HEK293T (cell line): ENCODE measurements around the gene OR5AR1.

Experiments
- CTCF ChIA-PET: fragments of 350-600 bp; formaldehyde crosslinking; extraction: SDS; loops from one replicate; lab custom pipeline; 2021; ENCODE audit warnings: antibody characterized with exemption, inconsistent platforms; lab: Yijun Ruan, JAX
- POLR2A ChIA-PET: fragments of 350-600 bp; formaldehyde crosslinking; extraction: SDS; loops from one replicate; lab custom pipeline; 2020; ENCODE audit warnings: antibody characterized with exemption, inconsistent platforms; lab: Yijun Ruan, JAX
- DNase-seq: peaks from one replicate; pipeline ENCODE4 v3.0.0; 2012; ENCODE audit warnings: mixed read lengths; ENCODE audit errors: extremely low spot score
- ARNT ChIP-seq: fragments of 450-650 bp; IDR thresholded peaks from 2 replicates; pipeline ENCODE4 v1.6.1; 2017; ENCODE audit warnings: mild to moderate bottlenecking
- BHLHE40 ChIP-seq: fragments of 450-650 bp; IDR thresholded peaks from 2 replicates; pipeline ENCODE4 v1.6.1; 2016; ENCODE audit warnings: mild to moderate bottlenecking, moderate library complexity, borderline replicate concordance
- CTBP1 ChIP-seq: fragments of 450-650 bp; IDR thresholded peaks from 2 replicates; pipeline ENCODE4 v1.6.1; 2016; ENCODE audit warnings: borderline replicate concordance
- ELF4 ChIP-seq: fragments of 450-650 bp; IDR thresholded peaks from 2 replicates; pipeline ENCODE4 v1.6.1; 2017; ENCODE audit warnings: antibody characterized with exemption
- FOXA1 ChIP-seq: fragments of 450-650 bp; IDR thresholded peaks from 2 replicates; pipeline ENCODE4 v1.6.1; 2016; ENCODE audit warnings: mild to moderate bottlenecking
- FOXK2 ChIP-seq: fragments of 450-650 bp; IDR thresholded peaks from 2 replicates; pipeline ENCODE4 v1.6.1; 2016; ENCODE audit warnings: mild to moderate bottlenecking
- FOXM1 ChIP-seq: fragments of 450-650 bp; IDR thresholded peaks from 2 replicates; pipeline ENCODE4 v1.6.1; 2017; ENCODE audit warnings: mild to moderate bottlenecking, borderline replicate concordance
- HDGF ChIP-seq: fragments of 450-650 bp; IDR thresholded peaks from 2 replicates; pipeline ENCODE4 v1.6.1; 2017; ENCODE audit warnings: antibody characterized with exemption, borderline replicate concordance
- L3MBTL2 ChIP-seq: fragments of 450-650 bp; conservative IDR thresholded peaks from 2 replicates; pipeline ENCODE4 v1.6.1; 2016; ENCODE audit warnings: mild to moderate bottlenecking
- LEF1 ChIP-seq: fragments of 450-650 bp; IDR thresholded peaks from 2 replicates; pipeline ENCODE4 v1.6.1; 2017; ENCODE audit warnings: mild to moderate bottlenecking, borderline replicate concordance
- NFRKB ChIP-seq: fragments of 450-650 bp; IDR thresholded peaks from 2 replicates; pipeline ENCODE4 v1.6.1; 2016; ENCODE audit warnings: mild to moderate bottlenecking, moderate library complexity
- SP1 ChIP-seq: fragments of 450-650 bp; IDR thresholded peaks from 2 replicates; pipeline ENCODE4 v1.6.1; 2017
- SUZ12 ChIP-seq: fragments of 450-650 bp; IDR thresholded peaks from 2 replicates; pipeline ENCODE4 v1.6.1; 2016; ENCODE audit warnings: mild to moderate bottlenecking
- TARDBP ChIP-seq: fragments of 450-650 bp; IDR thresholded peaks from 2 replicates; pipeline ENCODE4 v1.6.1; 2016
- ZNF384 ChIP-seq: fragments of 450-650 bp; IDR thresholded peaks from 2 replicates; pipeline ENCODE4 v1.6.1; 2016
- TF ChIP-seq, protein P1 (sequence below): fragments of 450-650 bp; IDR thresholded peaks from 2 replicates; pipeline ENCODE4 v1.6.1; 2016

The OR5AR1 gene

DNA sequence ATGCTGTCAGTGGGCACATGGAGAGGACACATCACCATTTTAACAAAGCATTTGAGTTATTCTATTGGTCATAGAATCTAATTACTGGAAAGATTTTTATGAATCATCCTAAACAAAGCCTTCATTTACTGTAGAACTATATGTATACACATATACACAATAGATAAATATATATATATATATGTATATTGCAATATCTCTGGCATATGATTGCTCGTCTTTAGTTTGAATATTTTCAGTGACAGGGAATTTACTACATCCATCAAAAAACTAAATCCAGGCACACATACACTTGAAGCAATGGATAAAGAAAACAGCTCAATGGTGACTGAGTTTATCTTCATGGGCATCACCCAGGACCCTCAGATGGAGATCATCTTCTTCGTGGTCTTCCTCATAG is at the start of gene OR5AR1:
Gene OR5AR1 (plus strand): TSS at position 301 of the 400 bp plus-strand sequence. CDS start 0 bp downstream, at position 301.
- DNase-seq, result no peak
- TF ChIP-seq FOXM1 (no peak), BHLHE40 (no peak), NFRKB (no peak), CTBP1 (no peak), HDGF (no peak), LEF1 (no peak), L3MBTL2 (no peak), SUZ12 (no peak), ARNT (no peak), SP1 (no peak), TARDBP (no peak), ELF4 (no peak), FOXK2 (no peak), FOXA1 (no peak), ZNF384 (no peak)
- TF ChIP-seq, protein P1, sequence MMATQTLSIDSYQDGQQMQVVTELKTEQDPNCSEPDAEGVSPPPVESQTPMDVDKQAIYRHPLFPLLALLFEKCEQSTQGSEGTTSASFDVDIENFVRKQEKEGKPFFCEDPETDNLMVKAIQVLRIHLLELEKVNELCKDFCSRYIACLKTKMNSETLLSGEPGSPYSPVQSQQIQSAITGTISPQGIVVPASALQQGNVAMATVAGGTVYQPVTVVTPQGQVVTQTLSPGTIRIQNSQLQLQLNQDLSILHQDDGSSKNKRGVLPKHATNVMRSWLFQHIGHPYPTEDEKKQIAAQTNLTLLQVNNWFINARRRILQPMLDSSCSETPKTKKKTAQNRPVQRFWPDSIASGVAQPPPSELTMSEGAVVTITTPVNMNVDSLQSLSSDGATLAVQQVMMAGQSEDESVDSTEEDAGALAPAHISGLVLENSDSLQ, result no peak
- ChIA-PET POLR2A (no interaction called here), CTCF (no interaction called here)

DNA sequence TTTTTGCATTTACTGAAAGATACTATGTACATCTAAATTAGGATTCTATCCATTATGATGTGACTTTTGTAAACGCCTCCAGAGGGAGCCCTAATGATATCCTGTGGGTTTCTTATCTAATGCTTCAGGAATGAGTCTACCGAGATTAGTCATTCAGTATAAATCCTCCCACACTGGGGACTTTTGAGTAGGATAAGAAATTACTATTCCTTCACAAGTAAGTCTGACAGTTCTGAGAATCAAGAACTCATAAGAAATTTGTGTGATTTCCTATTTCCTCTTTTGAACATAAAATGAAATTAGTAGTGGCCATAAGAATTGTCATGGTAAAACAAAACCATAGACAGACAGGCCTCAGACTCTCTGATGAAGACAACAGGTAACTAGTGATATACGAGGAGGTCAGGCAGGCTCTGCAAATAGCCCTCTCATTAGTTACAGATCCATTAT is 38.8 kb upstream of the OR5AR1 start:
- no peak for TF ChIP-seq FOXA1
- TF ChIP-seq, protein P1, result no peak
- ChIA-PET CTCF (no interaction called here), POLR2A (no interaction called here)
- peak; percentile 4 for DNase-seq

DNA sequence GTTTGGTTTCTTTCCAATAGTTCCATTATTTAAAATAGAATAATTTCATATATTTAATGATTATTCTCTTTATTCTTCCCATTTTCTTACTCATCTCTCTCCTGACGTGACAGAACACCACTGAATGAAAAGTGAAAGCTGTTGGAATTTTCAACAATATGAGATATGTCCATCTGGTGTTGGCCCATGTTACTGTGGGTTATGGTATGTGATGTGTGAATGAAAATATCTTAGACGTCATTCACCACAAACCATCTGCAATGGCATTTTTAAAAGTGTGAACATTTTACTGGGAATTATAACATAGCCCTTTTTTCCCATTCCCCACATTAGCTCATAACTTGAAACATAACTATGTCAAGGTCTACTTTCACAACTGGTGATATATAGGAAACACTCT is 37.5 kb upstream of the OR5AR1 start:
- DNase-seq, result no peak
- TF ChIP-seq SUZ12 (no peak), ELF4 (no peak), FOXA1 (no peak), CTBP1 (no peak), LEF1 (no peak), BHLHE40 (no peak), ARNT (no peak), HDGF (no peak), L3MBTL2 (no peak), ZNF384 (no peak), FOXM1 (no peak), FOXK2 (no peak), SP1 (no peak), NFRKB (no peak), TARDBP (no peak)
- TF ChIP-seq, protein P1, result no peak
- POLR2A ChIA-PET, result no interaction called here
- CTCF ChIA-PET, result no interaction called here

DNA sequence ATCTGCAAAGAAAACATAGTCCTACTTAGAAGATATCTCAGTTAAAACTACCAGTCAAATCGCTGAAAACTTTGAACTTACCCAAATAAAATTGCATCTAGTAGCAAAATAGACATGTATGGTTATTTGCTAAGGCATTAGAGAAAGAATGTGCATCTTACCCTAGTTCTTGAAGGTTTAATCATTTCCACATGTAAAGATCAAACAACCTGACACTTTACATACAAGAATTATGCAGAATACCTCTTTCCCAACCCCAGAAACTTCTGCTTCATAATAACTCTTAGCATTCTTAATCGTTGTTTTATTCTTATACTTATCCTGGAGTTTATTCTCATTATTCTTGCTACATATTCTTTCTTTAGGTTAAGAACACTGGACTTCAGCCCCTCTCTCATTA is 31.2 kb upstream of the OR5AR1 start:
- POLR2A ChIA-PET, result no interaction called here
- no peak for DNase-seq
- CTCF ChIA-PET, result no interaction called here
- TF ChIP-seq BHLHE40, result no peak
- TF ChIP-seq ZNF384, result no peak
- TF ChIP-seq HDGF, result no peak
- TF ChIP-seq TARDBP, result no peak
- no peak for TF ChIP-seq ARNT
- TF ChIP-seq, protein P1, result no peak
- no peak for TF ChIP-seq NFRKB
- no peak for TF ChIP-seq FOXM1
- no peak for TF ChIP-seq FOXA1
- TF ChIP-seq LEF1, result no peak

DNA sequence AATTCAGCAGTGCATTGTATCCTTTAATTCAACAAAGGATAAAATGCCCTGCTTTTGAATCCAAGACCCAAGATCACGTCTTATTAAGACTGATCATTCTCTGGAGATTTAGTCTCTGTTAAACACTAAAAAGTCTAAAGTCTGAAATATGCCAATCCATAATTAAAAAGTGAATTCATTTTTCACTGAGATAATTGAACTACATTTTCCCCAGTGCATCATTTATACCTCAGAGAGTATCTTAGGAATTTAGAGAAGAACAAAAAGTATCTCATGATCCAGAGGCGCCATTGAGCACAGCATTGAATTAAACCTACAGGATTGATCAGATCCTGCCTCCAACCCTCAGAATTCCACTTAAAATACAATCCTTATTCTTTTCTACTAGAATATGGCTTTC is 26.6 kb upstream of the OR5AR1 start:
- ChIA-PET POLR2A (no interaction called here), CTCF (no interaction called here)
- TF ChIP-seq FOXM1, result no peak
- no peak for TF ChIP-seq CTBP1
- no peak for TF ChIP-seq SUZ12
- TF ChIP-seq FOXA1, result no peak
- no peak for TF ChIP-seq ZNF384
- TF ChIP-seq LEF1, result no peak
- DNase-seq, result no peak

DNA sequence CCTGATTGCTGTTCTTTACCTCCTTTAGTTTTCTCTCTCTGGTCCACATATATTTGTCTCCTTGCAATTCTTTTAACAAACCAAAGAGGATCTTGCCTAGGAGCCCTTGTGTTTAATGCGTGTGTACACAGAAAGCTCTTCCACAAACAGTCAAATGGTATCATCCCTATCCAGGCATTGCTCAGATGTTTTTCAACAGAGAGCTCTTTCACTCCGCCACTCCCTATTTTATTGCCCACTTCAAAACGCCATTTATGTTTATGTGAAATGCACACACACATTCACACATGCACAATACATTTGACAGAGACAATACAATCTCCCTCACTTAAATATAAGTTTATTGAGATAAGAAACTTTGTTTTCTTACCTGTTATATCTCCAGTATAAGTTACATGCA is 26.0 kb upstream of the OR5AR1 start:
- CTCF ChIA-PET, result no interaction called here
- no peak for DNase-seq
- TF ChIP-seq NFRKB (no peak), BHLHE40 (no peak), LEF1 (no peak), ARNT (no peak), SP1 (no peak), CTBP1 (no peak), FOXA1 (no peak), ZNF384 (no peak), TARDBP (no peak), FOXK2 (no peak), HDGF (no peak), FOXM1 (no peak), L3MBTL2 (no peak)
- TF ChIP-seq, protein P1, result no peak
- POLR2A ChIA-PET, result no interaction called here
